Gastrocnemius medialis (tissue), 4 donors: ENCODE data around the gene VAV1.

ENCODE experiments used
- CTCF ChIP-seq, 5 experiments: fragments of 450-650 bp in 3 of 5; fragments of 200-600 bp in 2 of 5; sonication (generic) in 2 of 5; IDR thresholded peaks in 4 of 5; conservative IDR thresholded peaks in 1 of 5; 1 replicate in 4 of 5; 2 replicates in 1 of 5; pipeline ENCODE4 v1.5.1; 2016 to 2019; ENCODE audit warnings: antibody characterized with exemption in 5 of 5, mild to moderate bottlenecking in 3 of 5, moderate library complexity in 3 of 5
- POLR2A ChIP-seq, 2 donors: fragments of 450-650 bp; IDR thresholded peaks; one replicate each; pipeline ENCODE4 v1.6.1; 2017; ENCODE audit warnings: antibody characterized with exemption in 2 of 2, mild to moderate bottlenecking in 2 of 2, moderate library complexity in 2 of 2

GRCh38 chr19:6734096-6734696, 38.3 kb upstream of the VAV1 start:
- no peak for TF ChIP-seq CTCF (IDR thresholded peaks at IDR 0.05 in 4 of 5, conservative IDR thresholded peaks at IDR 0.05 in 1 of 5)
- no peak for TF ChIP-seq POLR2A (IDR thresholded peaks at IDR 0.05)
